ENCODE measurements around the gene BMPR1B.

BMPR1B gene

GRCh38 chr4:94726524-94727123 lies 31.1 kb upstream of the BMPR1B start:
- Histone ChIP-seq H4K8ac (ENCODE audit: low read depth, low read length) (no peak overlapping the region), H3K27ac (replicated peaks; ENCODE audit: low read length) (no peak overlapping the region), H3K4me3 (ENCODE audit: low read length in 2 of 2) (no peak overlapping the region), H3K4ac (ENCODE audit: low read length) (no peak overlapping the region), H3K36me3 (replicated peaks in 1 of 2; ENCODE audit: control insufficient read depth in 2 of 2, insufficient read depth in 2 of 2, low read length in 2 of 2) (no peaks in the 10 kb centered on the region), H3K18ac (ENCODE audit: low read length) (no peak overlapping the region), H3K9me3 (replicated peaks in 1 of 2; ENCODE audit: control insufficient read depth in 2 of 2, insufficient read depth in 1 of 2, low read depth in 1 of 2, low read length in 2 of 2) (no peaks in the 10 kb centered on the region), H2AFZ (ENCODE audit: low read length) (no peak overlapping the region), H2BK120ac (ENCODE audit: low read depth, low read length) (no peak overlapping the region), H3K4me2 (ENCODE audit: insufficient read depth, low read length, poor library complexity, severe bottlenecking) (no peak overlapping the region), H4K91ac (ENCODE audit: low read depth, low read length, poor library complexity) (no peak overlapping the region), H3K9ac (ENCODE audit: low read depth, low read length, poor library complexity) (no peak overlapping the region), H3K4me1 (ENCODE audit: control insufficient read depth in 2 of 2, insufficient read depth in 1 of 2, low read depth in 1 of 2, low read length in 2 of 2) (peaks cover 0 to 8% of the 10 kb centered on the region in 2 donors), H2BK12ac (ENCODE audit: low read length) (no peak overlapping the region), H2BK15ac (ENCODE audit: low read length) (no peak overlapping the region), H2BK5ac (ENCODE audit: low read length) (no peak overlapping the region), H3K23ac (ENCODE audit: low read depth, low read length, poor library complexity) (no peak overlapping the region), H3K79me1 (ENCODE audit: low read depth, low read length) (no peaks in the 10 kb centered on the region), H3K14ac (ENCODE audit: low read length) (no peak overlapping the region), H3K27me3 (ENCODE audit: control insufficient read depth in 3 of 3, insufficient read depth in 3 of 3, low read depth in 1 of 3, low read length in 3 of 3) (no peaks in the 10 kb centered on the region), H2AK5ac (ENCODE audit: low read depth, low read length) (no peak overlapping the region)
- WGBS, 2 donors (ENCODE audit: extremely low coverage in 2 of 2, insufficient read length in 2 of 2, insufficient replicate concordance in 1 of 2) = no CpG with 5 or more reads among the region's 1 CpG
- DNase-seq (ENCODE audit: low spot score) = no peak

- H3K4ac ChIP-seq (ENCODE audit: low read length) = no peak overlapping the region
- H3K14ac ChIP-seq (ENCODE audit: low read length) = no peak overlapping the region
- no peak overlapping the region for H4K91ac ChIP-seq (ENCODE audit: low read depth, low read length, poor library complexity)
- H3K4me2 ChIP-seq (ENCODE audit: insufficient read depth, low read length, poor library complexity, severe bottlenecking) = no peak overlapping the region
- no peak for DNase-seq (ENCODE audit: low spot score)
- no peak overlapping the region for H3K27ac ChIP-seq (replicated peaks; ENCODE audit: low read length)
- H2BK15ac ChIP-seq (ENCODE audit: low read length) = no peak overlapping the region
- no CpG with 5 or more reads among the region's 7 CpGs for WGBS, 2 donors (ENCODE audit: extremely low coverage in 2 of 2, insufficient read length in 2 of 2, insufficient replicate concordance in 1 of 2)
- H2AFZ ChIP-seq (ENCODE audit: low read length) = peak overlapping the region; percentile 13
- H3K27me3 ChIP-seq (ENCODE audit: control insufficient read depth in 3 of 3, insufficient read depth in 3 of 3, low read depth in 1 of 3, low read length in 3 of 3) = no peaks in the 10 kb centered on the region
- H3K9ac ChIP-seq (ENCODE audit: low read depth, low read length, poor library complexity) = no peak overlapping the region
- H3K36me3 ChIP-seq (replicated peaks in 1 of 2; ENCODE audit: control insufficient read depth in 2 of 2, insufficient read depth in 2 of 2, low read length in 2 of 2) = no peaks in the 10 kb centered on the region
- no peak overlapping the region for H2AK5ac ChIP-seq (ENCODE audit: low read depth, low read length)
- no peak overlapping the region for H2BK5ac ChIP-seq (ENCODE audit: low read length)
- no peak overlapping the region for H3K18ac ChIP-seq (ENCODE audit: low read length)
- H4K8ac ChIP-seq (ENCODE audit: low read depth, low read length) = no peak overlapping the region
- no peak overlapping the region for H3K4me3 ChIP-seq (ENCODE audit: low read length in 2 of 2)
- no peaks in the 10 kb centered on the region for H3K79me1 ChIP-seq (ENCODE audit: low read depth, low read length)
- H3K23ac ChIP-seq (ENCODE audit: low read depth, low read length, poor library complexity) = no peak overlapping the region
- H2BK12ac ChIP-seq (ENCODE audit: low read length) = no peak overlapping the region
- H3K9me3 ChIP-seq (replicated peaks in 1 of 2; ENCODE audit: control insufficient read depth in 2 of 2, insufficient read depth in 1 of 2, low read depth in 1 of 2, low read length in 2 of 2) = no peaks in the 10 kb centered on the region
- H3K4me1 ChIP-seq (ENCODE audit: control insufficient read depth in 2 of 2, insufficient read depth in 1 of 2, low read depth in 1 of 2, low read length in 2 of 2) = peaks cover 0 to 8% of the 10 kb centered on the region in 2 donors
- H2BK120ac ChIP-seq (ENCODE audit: low read depth, low read length) = no peak overlapping the region
These were observed 29.5 kb upstream of the BMPR1B start for GRCh38 chr4:94728056-94728766.

- Histone ChIP-seq H3K14ac (ENCODE audit: low read length) (no peak overlapping the region), H2AK5ac (ENCODE audit: low read depth, low read length) (no peak overlapping the region), H2AFZ (ENCODE audit: low read length) (peak overlapping the region; percentile 34), H2BK120ac (ENCODE audit: low read depth, low read length) (no peak overlapping the region), H2BK5ac (ENCODE audit: low read length) (no peak overlapping the region), H3K4me1 (ENCODE audit: control insufficient read depth in 2 of 2, insufficient read depth in 1 of 2, low read depth in 1 of 2, low read length in 2 of 2) (peaks cover 0 to under 1% of the 10 kb centered on the region in 2 donors), H3K9ac (ENCODE audit: low read depth, low read length, poor library complexity) (no peak overlapping the region), H3K27me3 (ENCODE audit: control insufficient read depth in 3 of 3, insufficient read depth in 3 of 3, low read depth in 1 of 3, low read length in 3 of 3) (no peaks in the 10 kb centered on the region), H3K4ac (ENCODE audit: low read length) (no peak overlapping the region), H3K4me3 (ENCODE audit: low read length in 2 of 2) (no peak overlapping the region), H2BK12ac (ENCODE audit: low read length) (no peak overlapping the region), H4K91ac (ENCODE audit: low read depth, low read length, poor library complexity) (no peak overlapping the region), H4K8ac (ENCODE audit: low read depth, low read length) (no peak overlapping the region), H3K4me2 (ENCODE audit: insufficient read depth, low read length, poor library complexity, severe bottlenecking) (no peak overlapping the region), H3K23ac (ENCODE audit: low read depth, low read length, poor library complexity) (no peak overlapping the region), H2BK15ac (ENCODE audit: low read length) (no peak overlapping the region), H3K18ac (ENCODE audit: low read length) (no peak overlapping the region), H3K36me3 (replicated peaks in 1 of 2; ENCODE audit: control insufficient read depth in 2 of 2, insufficient read depth in 2 of 2, low read length in 2 of 2) (no peaks in the 10 kb centered on the region), H3K79me1 (ENCODE audit: low read depth, low read length) (no peaks in the 10 kb centered on the region), H3K27ac (replicated peaks; ENCODE audit: low read length) (no peak overlapping the region), H3K9me3 (replicated peaks in 1 of 2; ENCODE audit: control insufficient read depth in 2 of 2, insufficient read depth in 1 of 2, low read depth in 1 of 2, low read length in 2 of 2) (no peaks in the 10 kb centered on the region)
- no peak for DNase-seq (ENCODE audit: low spot score)
These were observed 25.4 kb upstream of the BMPR1B start for GRCh38 chr4:94732358-94732698.

DNA sequence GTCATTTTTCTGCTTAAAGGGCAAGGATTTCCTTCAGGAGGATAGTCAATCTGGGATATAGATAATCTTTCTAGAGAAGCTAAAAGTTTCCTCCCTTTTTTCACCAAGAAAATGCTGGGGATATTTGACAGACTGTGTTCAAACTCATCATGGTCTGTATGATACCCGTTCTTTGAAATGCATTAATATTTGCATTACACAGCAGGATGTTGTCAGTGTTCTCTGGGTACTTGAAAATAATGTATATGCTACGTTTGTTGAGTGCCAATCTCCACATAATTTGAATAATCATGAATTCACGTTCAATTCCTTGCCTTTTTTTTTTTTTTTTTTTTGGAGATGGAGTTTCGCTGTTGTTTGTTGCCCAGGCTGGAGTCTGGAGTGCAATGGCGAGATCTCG lies 18.0 kb upstream of the BMPR1B start:
- Histone ChIP-seq H3K23ac (ENCODE audit: low read depth, low read length, poor library complexity) (no peak overlapping the region), H3K27me3 (ENCODE audit: control insufficient read depth in 3 of 3, insufficient read depth in 3 of 3, low read depth in 1 of 3, low read length in 3 of 3) (no peaks in the 10 kb centered on the region), H3K18ac (ENCODE audit: low read length) (no peak overlapping the region), H2BK12ac (ENCODE audit: low read length) (no peak overlapping the region), H3K4me2 (ENCODE audit: insufficient read depth, low read length, poor library complexity, severe bottlenecking) (no peak overlapping the region), H2BK5ac (ENCODE audit: low read length) (no peak overlapping the region), H3K27ac (replicated peaks; ENCODE audit: low read length) (no peak overlapping the region), H3K9ac (ENCODE audit: low read depth, low read length, poor library complexity) (no peak overlapping the region), H2BK15ac (ENCODE audit: low read length) (no peak overlapping the region), H3K14ac (ENCODE audit: low read length) (no peak overlapping the region), H3K4me3 (ENCODE audit: low read length in 2 of 2) (no peak overlapping the region), H4K8ac (ENCODE audit: low read depth, low read length) (no peak overlapping the region), H3K36me3 (replicated peaks in 1 of 2; ENCODE audit: control insufficient read depth in 2 of 2, insufficient read depth in 2 of 2, low read length in 2 of 2) (no peaks in the 10 kb centered on the region), H2AK5ac (ENCODE audit: low read depth, low read length) (no peak overlapping the region), H3K4ac (ENCODE audit: low read length) (no peak overlapping the region), H3K79me1 (ENCODE audit: low read depth, low read length) (no peaks in the 10 kb centered on the region), H3K4me1 (ENCODE audit: control insufficient read depth in 2 of 2, insufficient read depth in 1 of 2, low read depth in 1 of 2, low read length in 2 of 2) (no peaks in the 10 kb centered on the region), H2AFZ (ENCODE audit: low read length) (no peak overlapping the region), H2BK120ac (ENCODE audit: low read depth, low read length) (no peak overlapping the region), H4K91ac (ENCODE audit: low read depth, low read length, poor library complexity) (no peak overlapping the region), H3K9me3 (replicated peaks in 1 of 2; ENCODE audit: control insufficient read depth in 2 of 2, insufficient read depth in 1 of 2, low read depth in 1 of 2, low read length in 2 of 2) (no peaks in the 10 kb centered on the region)
- WGBS, 2 donors (ENCODE audit: extremely low coverage in 2 of 2, insufficient read length in 2 of 2, insufficient replicate concordance in 1 of 2) = no CpG with 5 or more reads among the region's 6 CpGs
- no peak for DNase-seq (ENCODE audit: low spot score)
